HG03097 (cell line): ENCODE measurements around the gene PPP4R3A.
A peak's percentile ranks its signal among the peaks of the same experiment; 100 is the strongest.
"Not testable (repeated sequence)": the region's sequence is repeated elsewhere in the genome, so short reads cannot be mapped to it uniquely, and the experiment has no call there.

Source experiments
- ATAC-seq: cut with Tn5 transposase; IDR thresholded peaks from one replicate; pipeline ENCODE4 v1.9.1; 2021; ENCODE audit not compliant: unreplicated experiment, low FRiP score

The PPP4R3A gene

DNA sequence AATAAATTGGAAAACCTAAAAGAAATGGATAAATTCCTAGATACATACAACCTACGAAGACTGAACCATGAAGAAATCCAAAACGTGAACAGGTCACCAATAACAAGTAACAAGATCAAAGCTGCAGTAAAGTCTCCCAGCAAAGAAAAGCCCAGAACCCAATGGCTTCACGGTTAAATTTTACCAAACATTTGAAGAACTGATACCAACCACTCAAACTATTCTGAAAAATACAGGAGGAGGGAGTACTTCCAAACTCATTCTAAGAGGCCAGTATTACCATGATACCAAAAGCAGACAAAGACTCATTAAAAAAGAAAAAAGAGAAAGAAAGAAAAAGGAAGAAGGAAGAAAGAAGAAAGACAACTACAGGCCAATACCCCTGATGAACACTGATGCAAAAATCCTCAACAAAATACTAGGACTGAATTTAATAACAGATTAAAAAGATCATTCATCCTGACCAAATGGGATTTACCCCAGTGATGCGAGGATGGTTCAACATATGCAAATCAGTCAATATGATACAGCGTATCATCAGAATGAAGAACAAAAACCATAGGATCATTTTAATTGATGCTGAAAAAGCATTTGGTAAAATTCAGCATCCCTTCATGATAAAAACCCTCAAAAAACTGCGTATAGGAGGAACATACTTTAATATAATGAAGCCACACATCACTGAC is 65.6 kb downstream of the PPP4R3A start:
- no peak for ATAC-seq

- no peak for ATAC-seq
Observed at GRCh38 chr14:91439345-91439744, 70.8 kb downstream of the PPP4R3A start.

GRCh38 chr14:91438845-91439244 is 71.3 kb downstream of the PPP4R3A start:
- no peak for ATAC-seq

DNA sequence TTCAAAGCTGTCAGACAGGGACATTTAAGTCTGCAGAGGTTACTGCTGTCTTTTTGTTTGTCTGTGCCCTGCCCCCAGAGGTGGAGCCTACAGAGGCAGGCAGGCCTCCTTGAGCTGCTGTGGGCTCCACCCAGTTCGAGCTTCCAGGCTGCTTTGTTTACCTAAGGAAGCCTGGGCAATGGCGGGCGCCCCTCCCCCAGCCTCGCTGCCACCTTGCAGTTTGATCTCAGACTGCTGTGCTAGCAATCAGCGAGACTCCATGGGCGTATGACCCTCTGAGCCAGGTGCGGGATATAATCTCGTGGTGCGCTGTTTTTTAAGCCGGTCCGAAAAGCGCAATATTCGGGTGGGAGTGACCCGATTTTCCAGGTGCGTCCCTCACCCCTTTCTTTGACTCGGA is 73.8 kb downstream of the PPP4R3A start:
- ATAC-seq, result not testable (repeated sequence)

GRCh38 chr14:91429385-91429784 is 80.7 kb downstream of the PPP4R3A start:
- ATAC-seq, result no peak

DNA sequence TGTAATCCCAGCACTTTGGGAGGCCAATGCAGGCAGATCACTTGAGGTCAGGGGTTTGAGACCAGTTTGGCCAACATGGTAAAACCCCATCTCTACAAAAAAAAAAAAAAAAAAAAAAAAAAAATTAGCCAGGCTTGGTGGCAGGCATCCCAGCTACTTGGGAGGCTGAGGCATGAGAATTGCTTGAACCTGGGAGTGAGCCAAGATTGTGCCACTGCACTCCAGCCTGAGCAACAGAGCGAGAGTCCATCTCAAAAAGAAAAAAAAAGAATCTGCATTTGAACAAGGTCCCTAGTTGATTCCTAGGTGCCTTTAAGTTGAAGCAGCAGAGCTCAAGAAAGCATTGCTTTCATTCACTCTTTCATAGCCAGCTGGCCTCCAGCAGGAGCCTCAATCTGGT is 81.2 kb downstream of the PPP4R3A start:
- not testable (repeated sequence) for ATAC-seq

DNA sequence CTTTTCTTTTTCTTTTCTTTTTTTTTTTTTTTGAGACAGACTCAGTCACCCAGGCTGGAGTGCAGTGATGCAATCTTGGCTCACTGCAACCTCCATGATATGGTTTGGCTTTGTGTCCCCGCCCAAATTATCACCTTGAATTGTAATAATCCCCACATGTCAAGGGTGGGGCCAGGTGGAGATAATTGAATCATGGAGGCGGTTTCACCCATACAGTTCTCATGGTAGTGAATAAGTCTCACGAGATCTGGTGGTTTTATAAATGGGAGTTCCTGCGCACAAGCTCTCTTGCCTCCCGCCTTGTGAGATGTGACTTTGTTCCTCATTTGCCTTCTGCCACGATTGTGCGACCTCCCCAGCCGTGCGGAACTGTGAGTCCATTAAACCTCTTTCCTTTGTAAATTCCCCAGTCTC is 84.6 kb downstream of the PPP4R3A start:
- not testable (repeated sequence) for ATAC-seq

DNA sequence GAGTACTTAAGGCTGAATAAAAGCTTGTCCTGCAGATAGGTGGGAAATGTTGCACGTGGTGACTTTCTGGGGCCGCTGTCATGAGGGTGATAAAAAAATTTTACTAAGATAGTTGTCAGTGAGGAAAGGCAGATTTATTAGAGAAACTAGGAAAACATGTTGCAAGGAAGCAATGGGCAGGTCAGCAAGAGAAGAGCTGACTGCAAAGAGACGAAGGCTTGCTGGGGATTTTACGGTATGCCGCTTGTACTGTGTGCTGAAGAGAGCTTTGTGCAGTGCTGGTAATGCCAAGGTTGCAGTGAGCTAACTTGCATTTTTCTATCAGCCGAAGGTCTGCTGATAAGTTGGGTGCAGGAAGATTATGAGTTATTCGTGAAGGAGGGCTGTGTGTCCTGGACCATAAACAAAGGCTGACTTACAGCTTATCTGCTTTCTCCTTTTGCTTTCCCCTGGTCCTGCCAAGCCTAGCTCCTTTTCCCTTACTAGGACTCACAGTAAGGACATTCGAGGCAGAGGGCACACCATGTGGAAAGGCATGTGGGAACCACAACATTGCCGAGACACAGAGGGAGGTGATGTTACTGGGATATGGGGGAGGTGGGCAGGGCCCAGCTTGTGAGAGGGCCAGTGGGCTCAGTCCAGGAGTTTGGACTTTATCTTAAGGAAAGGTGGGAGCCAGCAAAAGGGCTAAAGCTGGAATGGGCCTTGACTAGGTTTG is 85.1 kb downstream of the PPP4R3A start:
- ATAC-seq, result no peak

DNA sequence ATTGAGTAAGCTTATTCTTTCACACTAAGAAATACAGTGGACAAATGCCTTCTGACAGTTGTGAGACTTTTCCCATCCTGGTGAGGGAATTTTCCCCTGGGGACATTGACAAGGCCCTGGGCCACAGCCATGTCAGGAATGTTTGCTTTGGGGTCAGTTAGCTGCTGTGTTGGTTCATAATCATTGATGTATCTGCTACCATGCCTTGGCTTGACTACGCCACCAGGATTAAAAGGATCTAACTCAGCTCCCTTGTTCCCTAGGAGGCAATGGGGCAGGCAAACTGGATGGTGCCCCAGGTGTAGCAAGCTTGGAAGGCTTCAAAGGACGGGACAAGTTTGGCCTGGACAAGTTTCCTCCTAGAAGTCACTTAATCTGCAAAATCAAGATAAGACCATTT is 89.4 kb downstream of the PPP4R3A start:
- no peak for ATAC-seq

- no peak for ATAC-seq
Observed at GRCh38 chr14:91419451-91419850, 90.7 kb downstream of the PPP4R3A start.

- no peak for ATAC-seq
Observed at GRCh38 chr14:91419044-91419397, 91.1 kb downstream of the PPP4R3A start.

DNA sequence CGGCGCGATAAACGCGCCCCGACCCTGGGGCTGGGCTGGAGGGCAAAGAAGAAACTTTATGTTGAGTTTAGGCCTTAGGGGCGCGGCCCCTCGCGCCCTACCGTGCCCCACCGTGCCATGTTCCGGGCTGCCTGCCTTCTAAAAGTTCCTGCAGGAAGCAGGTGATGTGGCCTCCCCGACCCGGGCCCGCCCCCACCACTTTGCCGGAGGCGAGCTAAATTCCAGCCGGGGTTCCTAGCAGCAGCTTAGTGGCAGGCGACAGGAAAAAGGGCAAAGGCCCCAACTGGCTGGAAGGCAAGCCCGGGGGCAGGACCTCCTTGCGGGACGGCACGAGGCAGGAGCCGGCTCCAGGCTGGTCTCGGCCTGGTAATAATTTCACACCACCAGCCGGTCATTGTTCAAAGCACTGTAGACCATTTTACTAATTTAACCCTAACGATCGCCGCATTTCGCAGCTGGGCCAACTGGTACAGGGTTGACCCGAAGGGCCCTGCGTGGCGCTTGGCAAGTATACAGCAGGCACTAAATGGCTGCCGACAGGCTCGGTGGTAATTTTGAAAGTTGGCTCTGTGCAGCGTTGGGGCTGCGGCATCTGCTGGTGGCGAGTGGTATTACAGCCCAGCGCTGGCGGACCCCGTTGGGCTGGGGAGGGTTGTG is 91.6 kb downstream of the PPP4R3A start:
- ATAC-seq, result no peak

DNA sequence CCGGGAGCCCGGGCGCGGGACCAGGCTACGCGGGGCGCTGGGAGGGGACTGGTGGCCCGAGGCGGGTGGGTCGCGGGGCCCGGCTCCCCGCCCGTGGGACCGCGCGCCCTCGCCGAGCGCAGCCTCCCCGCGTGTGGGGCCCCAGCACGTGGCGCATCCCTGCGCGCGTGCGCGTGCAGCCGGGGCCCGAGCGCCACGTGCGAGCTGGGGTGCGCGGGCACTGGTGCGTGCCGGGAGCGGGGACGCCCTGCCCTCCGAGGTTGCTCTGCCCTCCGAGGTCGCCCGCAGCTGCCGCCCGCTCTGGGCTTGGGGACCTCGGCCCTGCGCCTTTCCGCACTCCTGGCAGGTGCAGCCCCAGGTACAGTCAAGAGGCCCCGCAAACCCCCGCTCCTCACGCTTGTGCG is 92.1 kb downstream of the PPP4R3A start:
- ATAC-seq, result peak; percentile 16

DNA sequence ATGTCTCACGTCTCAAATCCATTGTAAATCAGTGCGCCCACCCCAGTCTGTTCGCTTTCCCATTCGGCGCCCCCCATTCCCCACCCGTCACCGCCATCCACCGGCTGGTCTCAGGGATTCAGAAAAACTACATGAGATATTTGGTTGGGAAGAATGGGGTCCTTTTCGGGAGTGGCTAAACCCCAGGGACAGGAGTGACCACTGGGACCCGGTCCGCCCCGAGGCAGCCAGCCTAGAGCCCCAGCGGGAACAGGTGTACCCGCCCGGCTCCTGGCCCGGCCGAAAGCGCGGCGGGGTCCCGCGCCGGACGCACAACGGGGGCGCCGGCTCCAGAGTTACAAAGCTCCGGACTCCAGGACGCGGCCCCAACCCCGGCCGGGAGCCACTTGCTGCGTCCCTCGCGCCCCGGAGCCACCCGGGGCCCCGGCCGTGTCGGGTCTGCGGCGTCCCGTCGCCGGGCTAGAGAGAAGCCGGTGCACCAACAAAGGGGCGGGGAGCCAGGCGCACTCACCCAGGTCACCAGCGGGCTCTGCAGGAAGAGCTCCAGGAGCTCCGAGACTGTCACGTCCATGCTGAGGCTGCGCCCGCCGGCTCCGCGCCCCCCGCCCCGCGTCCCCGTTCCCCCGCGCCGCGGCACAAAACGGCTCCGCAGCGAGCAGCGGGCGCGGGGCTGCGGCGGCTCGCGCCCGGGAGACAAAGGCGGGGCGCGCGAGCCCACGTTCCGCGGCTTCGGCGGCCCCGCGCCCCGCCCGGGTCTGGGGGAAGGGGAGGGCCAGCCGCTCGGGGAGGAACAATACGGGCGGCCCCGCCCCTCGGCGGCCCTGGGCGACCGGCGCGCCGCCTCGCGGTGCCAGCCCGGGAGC is 92.8 kb downstream of the PPP4R3A start, which contains the start of gene CCDC88C:
Gene CCDC88C, minus strand, starts transcription at position 701 of the 863 bp plus-strand sequence. Its CDS starts 130 bp downstream, at position 571.
- peak; percentile 46 for ATAC-seq

DNA sequence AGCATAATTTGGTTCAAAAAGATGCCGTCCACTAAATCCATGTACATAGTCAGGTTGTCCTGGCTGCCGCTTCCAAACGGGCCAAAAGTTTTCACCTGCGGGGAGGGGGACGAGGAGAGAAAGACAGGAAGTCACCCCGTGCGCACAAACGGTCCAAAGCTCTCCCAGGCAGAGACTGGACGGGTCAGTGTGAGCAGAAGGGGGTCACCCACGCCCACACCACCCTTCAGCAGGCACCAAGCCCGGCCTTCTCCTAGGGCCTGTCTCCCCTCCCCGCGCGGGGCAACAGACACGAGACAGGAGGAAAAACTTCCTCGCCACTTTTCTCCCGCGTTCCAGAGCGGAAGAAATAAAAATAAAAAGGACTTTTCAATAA is 93.4 kb downstream of the PPP4R3A start:
- no peak for ATAC-seq

- peak; percentile 47 for ATAC-seq
Observed at GRCh38 chr14:91415794-91416743, 94.0 kb downstream of the PPP4R3A start.

DNA sequence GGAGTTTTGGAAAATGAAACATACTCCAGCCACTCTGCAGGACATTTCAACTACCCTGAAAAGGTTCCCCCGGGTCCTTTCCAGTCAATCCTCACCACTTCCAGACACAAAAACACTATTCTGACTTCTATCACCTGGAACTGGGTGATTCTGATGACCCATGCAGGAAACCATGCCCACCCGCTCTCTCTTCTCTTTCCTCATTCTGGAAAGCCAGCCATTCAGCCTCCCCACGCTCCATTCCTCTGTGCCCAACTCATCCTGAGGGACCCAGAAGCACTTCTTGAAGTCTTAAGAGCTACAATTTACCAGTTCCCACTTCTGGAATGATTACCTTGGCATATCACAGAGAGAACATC is 95.7 kb downstream of the PPP4R3A start:
- no peak for ATAC-seq

DNA sequence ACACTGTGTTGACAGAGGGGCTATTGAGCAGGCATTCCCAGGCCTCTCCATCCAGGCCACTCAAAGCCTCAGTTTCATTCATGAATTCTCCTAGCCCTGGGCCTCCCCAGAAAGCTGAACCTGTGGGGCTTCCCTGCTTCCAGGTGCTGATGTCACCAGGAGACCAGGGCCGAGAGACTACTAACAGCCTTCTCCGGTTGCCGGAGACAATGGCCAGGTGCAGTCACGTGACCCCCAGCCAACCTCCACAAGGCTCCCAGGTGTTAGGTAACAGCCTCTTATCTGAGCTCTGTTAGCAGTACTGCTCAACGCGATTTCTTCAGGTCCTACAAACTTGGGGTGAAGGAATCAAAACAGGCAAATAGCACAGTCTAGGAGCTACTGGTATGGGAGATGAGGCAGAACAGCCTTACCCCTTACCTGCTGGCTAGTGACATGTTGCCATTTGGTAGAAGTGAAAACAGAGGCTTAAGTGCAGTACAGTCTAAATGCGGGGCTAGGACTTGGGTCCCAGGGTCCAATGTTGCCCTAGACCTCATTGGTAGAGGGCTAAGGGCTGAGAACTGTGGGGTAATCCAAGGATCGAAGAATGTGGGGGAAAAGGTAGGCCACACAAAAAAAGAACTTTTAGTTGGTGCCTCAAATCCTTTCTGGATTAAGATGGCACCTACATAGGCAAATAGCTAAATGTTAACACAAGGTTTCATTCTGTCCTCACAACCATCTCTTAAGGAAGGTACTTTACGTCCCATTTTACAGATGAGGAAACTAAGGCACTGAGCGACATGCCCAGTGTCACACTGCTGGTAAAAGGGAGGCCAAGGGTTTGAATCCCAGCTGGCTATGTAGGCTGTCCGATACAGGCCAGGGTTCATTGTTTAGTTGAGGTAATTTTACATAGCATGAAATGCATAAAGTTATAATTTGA is 96.3 kb downstream of the PPP4R3A start:
- no peak for ATAC-seq

- ATAC-seq, result no peak
Observed at GRCh38 chr14:91412939-91413338, 97.2 kb downstream of the PPP4R3A start.
